OCI-LY7 (cell line): ENCODE results near the gene DUOX2. TPM values are rescaled to one million over a fixed set of nuclear protein-coding genes. Genes with fewer than 3 reads are reported as not detected.

Source experiments
- BruUV-seq: library from RNA; stranded (reverse); fragments of 400-500 nt; replicated peaks from 2 replicates; lab custom pipeline; 2021; lab: Mats Ljungman, UMichigan
- CTCF ChIA-PET: fragments of 300-600 bp; sonication (Branson Sonifier 250); formaldehyde crosslinking; loops from one replicate; lab custom pipeline; 2022; ENCODE audit warnings: antibody characterized with exemption; ENCODE audit not compliant: unreplicated experiment; lab: Charles Lee
- POLR2A ChIA-PET: fragments of 300-600 bp; sonication (Branson Sonifier 250); formaldehyde crosslinking; loops from one replicate; lab custom pipeline; 2022; ENCODE audit warnings: antibody characterized with exemption; lab: Charles Lee
- DNase-seq: peaks from one replicate; pipeline ENCODE4 v3.0.0-alpha.2; 2015; ENCODE audit warnings: low spot score
- H2AFZ ChIP-seq: fragments of 200-600 bp; sonication (generic), shearing (Covaris generic); 2 replicates; pipeline ENCODE4 v1.6.1; 2014; ENCODE audit warnings: mild to moderate bottlenecking, antibody characterized with exemption, low read length, moderate library complexity
- H3K27ac ChIP-seq: fragments of 200-600 bp; sonication (generic); 2 replicates; pipeline ENCODE4 v1.5.1; 2014; ENCODE audit warnings: mixed run types, low read depth, mild to moderate bottlenecking, moderate library complexity, low read length, inconsistent platforms; ENCODE audit not compliant: poor library complexity, severe bottlenecking
- H3K36me3 ChIP-seq: fragments of 200-600 bp; sonication (generic); 2 replicates; pipeline ENCODE4 v1.6.1; 2014; ENCODE audit warnings: mild to moderate bottlenecking, antibody characterized with exemption, low read length, moderate library complexity, mixed read lengths; ENCODE audit not compliant: insufficient read depth
- H3K4me1 ChIP-seq: fragments of 200-600 bp; sonication (generic); 2 replicates; pipeline ENCODE4 v1.5.1; 2014; ENCODE audit warnings: mild to moderate bottlenecking, low read length; ENCODE audit not compliant: insufficient read depth, poor library complexity, severe bottlenecking
- H3K4me2 ChIP-seq: fragments of 200-600 bp; sonication (generic); 2 replicates; pipeline ENCODE4 v1.6.1; 2014; ENCODE audit warnings: mild to moderate bottlenecking, low read length
- H3K4me3 ChIP-seq: fragments of 200-600 bp; sonication (generic); 2 replicates; pipeline ENCODE4 v1.5.1; 2014; ENCODE audit warnings: mild to moderate bottlenecking, low read depth, low read length; ENCODE audit not compliant: poor library complexity, severe bottlenecking
- H3K79me2 ChIP-seq: fragments of 200-600 bp; sonication (generic); 2 replicates; pipeline ENCODE4 v1.6.1; 2016; ENCODE audit warnings: low read depth, mild to moderate bottlenecking, low read length, moderate library complexity, mixed read lengths; ENCODE audit not compliant: insufficient read depth
- H3K9me2 ChIP-seq: fragments of 200-600 bp; sonication (generic); 2 replicates; pipeline ENCODE4 v1.6.1; 2016; ENCODE audit warnings: mild to moderate bottlenecking, low read length, mixed read lengths; ENCODE audit not compliant: insufficient read depth
- H3K9me3 ChIP-seq: fragments of 200-600 bp; sonication (generic); 2 replicates; pipeline ENCODE4 v1.6.1; 2014; ENCODE audit warnings: mild to moderate bottlenecking, mixed run types, low read length, mixed read lengths
- H4K20me1 ChIP-seq: fragments of 200-600 bp; sonication (generic); 2 replicates; pipeline ENCODE4 v1.6.1; 2014; ENCODE audit warnings: mild to moderate bottlenecking, antibody characterized with exemption, low read length, moderate library complexity, mixed read lengths; ENCODE audit not compliant: insufficient read depth
- CTCF ChIP-seq: fragments of 200-600 bp; sonication (generic); conservative IDR thresholded peaks from 2 replicates; pipeline ENCODE4 v1.5.1; 2014; ENCODE audit warnings: mild to moderate bottlenecking, antibody characterized with exemption, low read length, moderate library complexity, mixed read lengths
- EZH2phosphoT487 ChIP-seq: fragments of 200-600 bp; sonication (generic); IDR thresholded peaks from 2 replicates; pipeline ENCODE4 v1.6.1; 2018; ENCODE audit warnings: low read depth, borderline replicate concordance, mild to moderate bottlenecking, mixed run types, antibody characterized with exemption, low read length, moderate library complexity, mixed read lengths
- intact Hi-C: fragments of 100-400 bp; cut with micrococcal nuclease; formaldehyde crosslinking; loops from one replicate; pipeline ENCODE4 v1.10.0; 2022; ENCODE audit not compliant: unreplicated experiment
- total RNA-seq, 2 experiments: library from RNA; depleted of rRNA in 1 of 2; stranded (reverse); fragments of >200 nt in 1 of 2; shearing (Covaris generic) in 1 of 2; gene quantifications; 2 replicates each; pipeline ENCODE4 v1.2.3, GENCODE V29; 2014 to 2022

DUOX2 gene
- total RNA-seq, 2 experiments from 2014 or later = 0.03 to 0.06 TPM

GRCh38 chr15:45094358-45094730, 19.6 kb downstream of the DUOX2 start:
- H3K36me3 ChIP-seq = no peaks in the 10 kb centered on the region
- H3K4me2 ChIP-seq = no peak overlapping the region
- no peaks in the 10 kb centered on the region for H3K9me2 ChIP-seq
- no TSS peak for BruUV-seq
- no peak for DNase-seq
- no peaks in the 10 kb centered on the region for H4K20me1 ChIP-seq
- POLR2A ChIA-PET = no interaction called here
- CTCF ChIA-PET = no interaction called here
- no peak overlapping the region for H3K27ac ChIP-seq
- H3K79me2 ChIP-seq = no peaks in the 10 kb centered on the region
- TF ChIP-seq EZH2phosphoT487 (no peak), CTCF (no peak)
- no peak overlapping the region for H3K4me3 ChIP-seq
- no peaks in the 10 kb centered on the region for H3K9me3 ChIP-seq
- intact Hi-C loops = no loop called here
- H2AFZ ChIP-seq = no peak overlapping the region
- H3K4me1 ChIP-seq = no peaks in the 10 kb centered on the region

- ChIA-PET CTCF (no interaction called here), POLR2A (no interaction called here)
- no peaks in the 10 kb centered on the region for H3K9me3 ChIP-seq
- H2AFZ ChIP-seq = no peak overlapping the region
- no peaks in the 10 kb centered on the region for H4K20me1 ChIP-seq
- TF ChIP-seq CTCF = no peak
- TF ChIP-seq EZH2phosphoT487 = no peak
- DNase-seq = no peak
- no peak overlapping the region for H3K4me3 ChIP-seq
- no peaks in the 10 kb centered on the region for H3K36me3 ChIP-seq
- H3K79me2 ChIP-seq = no peaks in the 10 kb centered on the region
- no peak overlapping the region for H3K27ac ChIP-seq
- intact Hi-C loops = no loop called here
- no peaks in the 10 kb centered on the region for H3K9me2 ChIP-seq
- H3K4me2 ChIP-seq = no peak overlapping the region
- H3K4me1 ChIP-seq = no peaks in the 10 kb centered on the region
- BruUV-seq = no TSS peak
Observed at GRCh38 chr15:45093622-45094357, 20.2 kb downstream of the DUOX2 start.

GRCh38 chr15:45093013-45093412, 21.0 kb downstream of the DUOX2 start:
- Histone ChIP-seq H3K36me3 (no peaks in the 10 kb centered on the region), H3K4me2 (no peak overlapping the region), H3K4me1 (no peaks in the 10 kb centered on the region), H2AFZ (no peak overlapping the region), H4K20me1 (no peaks in the 10 kb centered on the region), H3K4me3 (no peak overlapping the region), H3K27ac (no peak overlapping the region), H3K79me2 (no peaks in the 10 kb centered on the region), H3K9me2 (no peaks in the 10 kb centered on the region), H3K9me3 (no peaks in the 10 kb centered on the region)
- BruUV-seq = no TSS peak
- POLR2A ChIA-PET = no interaction called here
- intact Hi-C loops = no loop called here
- CTCF ChIA-PET = no interaction called here
- TF ChIP-seq EZH2phosphoT487 (no peak), CTCF (no peak)
- no peak for DNase-seq
